Stimulated activated CD8-positive, alpha-beta memory T cell treated with anti-CD3 and anti-CD28 coated beads, Interleukin-12 subunit alpha, Interleukin-12 subunit beta, amount 100 ng/mL, for 4 hours (primary cell): ENCODE data around the gene SMIM35.

Experiments
- DNase-seq: peaks from one replicate; pipeline ENCODE4 v3.0.0-alpha.2; 2020; ENCODE audit warnings: low read depth

SMIM35 gene

DNA sequence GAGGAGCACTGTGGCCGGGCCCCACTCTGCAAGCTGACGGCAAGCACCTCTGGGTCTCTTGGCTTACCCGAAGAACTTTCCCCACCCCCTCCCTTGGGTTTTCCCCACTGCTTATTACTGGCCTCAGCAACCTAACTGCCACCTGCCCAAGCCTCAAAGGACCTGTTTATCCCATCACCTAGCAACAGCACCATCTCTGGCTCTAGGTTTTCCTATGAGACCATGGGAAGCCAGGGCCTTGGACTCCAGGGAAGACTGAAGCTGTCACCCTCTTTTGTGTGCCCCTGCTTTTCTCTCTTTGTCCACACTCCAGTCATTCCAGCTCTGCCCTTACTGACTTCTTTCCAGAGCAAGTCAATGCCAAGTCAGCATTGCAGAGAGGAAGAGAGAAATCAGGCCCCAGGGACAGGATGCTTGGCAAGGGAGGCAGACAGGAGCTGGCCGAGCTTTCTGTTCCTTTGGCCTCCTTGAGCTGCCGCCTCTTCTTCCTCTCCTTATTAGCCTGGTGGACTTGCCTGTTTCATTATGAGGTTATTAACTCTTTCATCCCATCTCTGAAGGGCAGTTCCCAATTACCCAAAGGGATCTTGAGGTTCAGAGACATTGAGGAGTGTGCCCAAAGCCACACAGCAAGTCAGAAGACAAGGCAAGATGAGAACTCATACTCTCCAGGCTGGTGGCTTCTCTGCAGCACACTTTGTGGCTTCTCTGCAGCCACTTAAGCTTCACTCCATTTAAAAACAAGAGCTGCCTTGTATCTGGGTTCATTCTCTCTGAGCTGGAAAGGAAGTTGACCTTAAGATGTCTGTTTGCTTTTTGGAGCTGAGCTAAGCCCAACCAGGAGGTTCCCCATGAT is at the start of gene SMIM35:
SMIM35 (minus strand) TSS at position 51 of the 856 bp plus-strand sequence. CDS start 206 bp downstream, outside the sequence.
- no peak for DNase-seq

DNA sequence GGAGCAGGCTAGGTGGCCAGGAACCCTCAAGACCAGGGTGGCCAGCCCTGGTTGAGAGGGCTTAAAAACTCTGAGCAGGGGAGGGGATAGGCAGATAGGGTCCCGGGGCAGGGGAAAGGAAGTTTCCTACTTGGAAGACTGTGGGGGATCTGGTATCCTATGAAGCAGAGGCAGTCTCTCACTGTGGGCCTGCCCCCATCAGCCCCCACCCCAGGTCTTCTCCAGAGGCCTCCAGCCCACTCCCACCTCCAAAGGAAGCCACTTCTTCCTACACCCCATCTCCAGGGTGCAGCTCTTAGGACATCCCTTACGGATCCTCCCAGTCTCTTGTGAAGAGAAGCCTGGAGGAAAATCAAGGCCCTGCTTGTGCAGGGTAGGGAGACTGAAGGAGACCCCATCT is 49.6 kb upstream of the SMIM35 start:
- no peak for DNase-seq

DNA sequence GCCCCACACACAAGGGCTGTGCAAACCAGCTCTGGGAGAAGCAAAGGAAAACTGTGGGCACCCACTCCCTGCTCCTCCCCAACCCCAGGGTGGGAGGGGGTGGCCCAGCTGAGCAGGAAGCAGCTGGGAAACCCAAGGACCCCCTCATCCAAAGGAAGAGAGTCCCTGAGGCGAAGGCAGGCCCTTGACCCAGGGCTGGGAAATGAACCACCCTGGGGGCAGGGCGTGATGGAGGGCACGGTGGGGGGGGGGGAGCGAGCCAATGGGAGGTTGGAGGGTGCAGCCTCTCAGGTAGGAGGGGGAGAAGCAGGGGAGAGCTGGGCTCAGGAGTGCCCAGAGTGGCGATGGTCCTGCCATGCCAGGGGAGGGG is 49.0 kb upstream of the SMIM35 start:
- no peak for DNase-seq

DNA sequence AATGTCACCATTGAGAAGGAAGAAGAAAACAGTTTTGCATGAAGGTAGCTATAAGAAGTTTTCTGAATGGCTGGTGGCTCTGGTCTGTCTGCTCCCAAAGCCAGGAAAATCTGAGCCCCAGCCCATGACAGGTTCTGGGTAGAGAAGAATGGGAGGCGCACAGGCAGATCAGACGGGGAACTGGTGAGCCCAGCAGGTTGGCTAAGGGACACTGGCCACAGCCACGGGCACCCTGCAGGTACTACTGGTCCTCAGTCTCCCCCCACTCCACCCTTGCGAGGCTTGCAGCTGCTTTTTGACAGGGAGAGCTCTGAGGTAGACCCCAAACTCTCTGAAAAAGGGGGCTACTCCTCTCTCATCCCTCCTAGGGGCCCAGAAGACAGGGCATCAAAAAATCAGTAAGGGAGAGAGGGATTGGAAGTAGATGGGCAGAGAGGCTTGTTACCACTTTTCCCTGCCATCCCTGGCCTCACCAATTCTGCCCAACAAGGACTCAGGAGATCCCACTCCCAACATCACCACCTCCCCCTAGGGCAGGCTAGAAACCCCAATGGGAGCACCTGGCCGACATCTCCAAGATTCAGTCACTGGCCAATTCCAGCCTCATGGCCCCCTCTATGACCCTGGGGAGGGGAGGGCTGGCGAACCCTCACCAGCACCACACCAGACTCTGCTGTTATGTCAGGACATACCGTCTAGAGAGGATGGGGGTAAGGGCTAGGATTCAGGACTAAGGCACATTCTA is 48.5 kb upstream of the SMIM35 start:
- no peak for DNase-seq

DNA sequence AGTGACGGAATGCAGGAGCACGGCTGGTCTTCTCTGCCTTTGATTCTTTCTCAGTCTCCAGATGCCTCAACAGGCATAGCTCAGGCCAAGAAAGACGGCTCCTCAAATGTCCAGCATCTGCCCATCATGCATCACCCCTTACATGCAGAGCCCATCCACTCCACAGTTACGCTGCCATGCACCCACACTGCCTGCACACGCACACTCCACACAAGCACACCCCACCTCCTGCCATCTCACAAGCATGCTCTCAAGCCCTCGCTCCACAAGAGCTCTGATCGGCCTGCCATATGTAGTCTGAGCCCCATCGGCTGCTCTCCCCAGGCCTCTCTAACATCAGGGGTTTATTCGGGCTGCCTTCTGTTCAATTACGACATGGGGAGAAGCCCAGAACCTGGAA is 47.1 kb upstream of the SMIM35 start:
- no peak for DNase-seq

DNA sequence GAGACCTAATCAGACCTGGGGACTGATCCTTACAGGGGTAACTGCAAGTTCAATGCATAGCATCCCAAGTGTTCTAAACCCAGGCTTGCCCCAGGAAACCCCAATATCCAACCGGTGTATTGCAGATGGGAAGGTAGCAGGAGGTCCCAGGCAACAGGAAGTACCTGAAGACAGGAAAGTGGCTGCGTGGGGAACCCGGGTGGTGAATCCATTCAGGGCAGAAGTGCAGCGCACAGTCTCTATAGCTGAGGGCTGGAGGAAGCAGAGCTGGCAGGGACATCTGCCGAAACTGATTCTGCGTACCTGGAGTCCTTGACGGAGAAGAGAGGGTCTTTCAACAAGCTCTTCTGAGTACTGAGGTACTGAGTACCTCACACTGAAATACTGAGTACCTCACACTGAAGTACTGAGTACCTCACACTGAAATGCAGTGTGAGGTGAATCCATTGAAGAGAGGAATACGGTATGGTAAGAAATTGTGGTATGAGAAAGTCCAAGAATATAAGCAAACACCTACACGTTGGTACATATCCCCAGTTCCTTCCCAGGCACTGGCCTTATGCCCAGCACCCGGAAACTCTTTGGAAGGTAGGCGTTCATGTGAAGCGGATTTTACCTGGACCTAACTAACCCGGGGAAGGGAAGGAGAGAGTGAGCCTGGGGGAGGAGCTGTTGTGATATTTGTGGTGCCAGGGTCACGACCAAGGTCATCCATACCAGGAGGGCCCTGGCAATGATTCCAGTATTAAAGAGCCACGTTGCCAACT is 45.8 kb upstream of the SMIM35 start:
- no peak for DNase-seq

DNA sequence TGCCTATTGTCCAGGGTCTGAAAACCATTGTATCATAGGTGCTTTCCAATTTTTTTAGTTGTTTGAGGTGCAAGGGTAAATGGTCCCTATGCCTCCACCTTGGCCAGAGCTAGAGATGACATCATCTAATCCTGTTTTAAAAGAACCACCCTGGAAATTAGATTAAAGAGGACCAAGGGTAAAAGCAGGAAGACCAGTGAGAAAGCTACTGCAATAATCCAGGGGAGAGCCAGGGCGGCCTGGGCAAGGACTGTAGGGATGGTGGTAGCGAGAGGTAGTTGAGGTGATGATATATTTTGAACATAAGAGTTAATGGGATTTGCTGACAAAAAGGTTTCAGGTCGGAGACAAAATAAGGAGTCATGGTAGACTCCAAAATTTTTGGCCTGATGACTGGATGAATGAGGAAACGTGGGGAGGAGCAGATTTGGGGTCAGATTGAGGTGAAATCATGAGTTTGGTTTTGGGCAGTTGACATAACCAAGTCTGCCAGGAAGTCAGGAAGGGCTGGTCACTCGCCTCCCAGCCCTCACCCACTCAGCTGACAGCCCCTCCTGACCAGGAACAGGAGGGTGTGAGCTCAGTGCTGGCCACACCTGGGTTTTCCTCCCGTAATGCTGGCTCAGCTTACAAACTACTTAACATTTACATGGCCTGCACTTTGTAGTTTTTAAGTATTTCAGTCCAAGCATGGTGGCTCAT is 42.9 kb upstream of the SMIM35 start:
- no peak for DNase-seq

DNA sequence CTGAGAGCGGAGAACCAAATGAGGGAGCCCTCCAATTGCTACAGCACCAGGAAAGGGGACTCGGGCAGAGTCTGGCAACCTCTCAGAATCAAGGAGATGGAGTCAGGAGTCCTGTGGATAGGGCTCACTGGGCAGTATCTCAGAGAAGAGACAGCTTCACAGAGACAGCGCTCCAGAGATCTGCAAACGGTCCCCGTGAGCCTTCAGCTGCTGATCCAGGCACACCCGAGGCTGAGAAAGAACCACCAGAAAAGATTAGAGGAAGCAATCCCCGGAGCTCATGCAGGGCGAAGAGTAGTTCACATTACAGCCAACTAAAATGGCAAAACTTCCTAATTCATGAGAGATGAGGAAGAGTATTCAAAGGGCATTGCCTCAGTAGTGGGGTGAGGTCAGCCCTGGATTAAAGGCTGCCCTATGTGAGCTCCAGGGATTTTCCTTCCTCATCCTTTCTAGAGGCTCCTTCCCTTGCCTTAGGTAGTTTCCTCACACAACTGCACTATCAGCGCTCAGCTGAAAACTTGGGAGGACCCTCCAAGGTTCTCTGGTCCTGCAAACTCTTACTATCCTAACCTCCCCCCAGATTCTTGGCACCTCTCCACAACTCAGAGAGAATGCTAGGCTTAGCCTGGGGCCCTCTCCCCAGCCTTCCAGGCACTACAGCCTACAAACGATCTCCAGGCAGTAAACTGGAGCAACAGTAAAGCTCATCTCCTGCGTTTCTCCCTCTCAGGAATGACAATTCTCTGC is 42.1 kb upstream of the SMIM35 start:
- no peak for DNase-seq

DNA sequence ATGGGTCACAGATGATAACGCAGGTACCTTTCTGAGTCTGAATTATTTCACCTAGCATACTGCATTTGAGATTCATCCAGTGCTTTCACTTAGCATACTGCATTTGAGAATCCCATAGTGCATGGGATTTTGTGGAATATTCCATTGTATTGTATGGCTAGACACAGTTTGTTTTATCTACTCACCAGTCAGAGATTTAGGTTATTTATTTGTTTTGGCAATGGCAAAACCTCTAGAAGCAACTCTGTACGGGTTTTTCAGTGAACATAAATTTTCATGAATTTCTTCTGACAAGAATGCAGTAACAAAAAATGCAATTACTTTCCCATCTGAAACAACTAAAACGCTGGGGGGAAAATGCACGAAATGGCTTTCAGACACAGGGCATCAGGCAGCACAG is 41.5 kb upstream of the SMIM35 start:
- no peak for DNase-seq

DNA sequence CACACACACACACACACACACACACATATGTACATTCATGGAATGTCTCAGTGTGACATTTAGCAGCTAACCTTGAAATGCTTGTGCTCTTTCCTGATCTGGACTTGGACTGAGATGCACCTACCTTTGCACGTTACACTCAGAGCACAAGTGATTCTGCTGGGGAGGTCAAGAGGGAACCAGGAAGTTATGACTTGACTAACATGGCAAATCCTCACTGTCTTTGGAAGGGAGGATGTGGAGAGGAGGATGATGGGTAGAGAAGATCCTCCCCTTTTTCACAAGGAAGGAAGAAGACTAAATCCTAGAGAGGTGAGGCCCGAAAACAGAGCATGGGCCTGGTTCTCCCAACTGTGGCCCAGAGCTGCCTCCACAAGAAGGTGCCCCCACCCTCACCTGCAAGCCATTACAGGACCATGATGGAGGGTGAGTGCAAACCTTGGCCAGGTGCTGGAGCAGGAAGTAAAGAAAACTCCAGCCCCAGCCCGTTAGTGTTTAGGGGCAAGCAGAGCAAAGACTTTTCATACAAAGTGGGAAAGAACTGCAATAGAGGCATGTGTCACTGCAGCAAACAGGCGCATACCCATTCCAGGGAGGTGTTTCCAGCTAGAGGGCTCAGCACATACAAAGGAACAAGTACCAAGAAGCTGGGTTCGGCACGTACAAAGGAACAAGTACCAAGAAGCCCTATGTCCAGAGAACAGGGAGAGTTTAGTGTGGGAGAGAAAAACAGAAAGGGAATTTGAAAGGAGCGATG is 39.5 kb upstream of the SMIM35 start:
- DNase-seq = no peak

DNA sequence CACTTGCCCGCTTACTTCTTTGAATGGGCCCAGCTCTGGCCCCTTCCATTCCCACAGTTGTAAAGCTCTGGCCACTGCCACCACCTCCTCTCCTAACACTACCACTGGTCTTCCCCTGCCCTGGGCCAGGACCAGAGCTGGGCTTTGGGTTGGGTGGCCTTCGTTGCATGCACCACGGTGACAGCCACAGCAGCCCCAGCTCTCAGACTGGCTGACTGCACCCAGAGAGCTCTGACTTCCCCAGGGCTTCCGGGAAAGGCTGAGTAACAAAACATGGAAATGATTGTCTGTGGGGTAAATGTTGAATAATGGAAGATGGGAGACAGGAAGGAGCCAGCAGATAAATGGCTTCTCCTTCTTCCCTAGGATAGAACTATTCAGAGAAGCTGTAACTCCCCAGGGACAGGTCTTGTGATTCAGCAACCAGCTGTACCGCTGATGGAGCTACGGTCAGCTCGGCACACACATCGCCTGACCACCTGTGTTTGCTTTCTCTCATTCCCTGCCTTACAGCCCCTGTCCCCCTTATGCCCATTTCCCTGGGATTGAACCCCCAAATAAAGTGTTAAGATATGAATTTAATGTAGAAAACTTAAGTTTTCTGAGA is 38.3 kb upstream of the SMIM35 start:
- no peak for DNase-seq

DNA sequence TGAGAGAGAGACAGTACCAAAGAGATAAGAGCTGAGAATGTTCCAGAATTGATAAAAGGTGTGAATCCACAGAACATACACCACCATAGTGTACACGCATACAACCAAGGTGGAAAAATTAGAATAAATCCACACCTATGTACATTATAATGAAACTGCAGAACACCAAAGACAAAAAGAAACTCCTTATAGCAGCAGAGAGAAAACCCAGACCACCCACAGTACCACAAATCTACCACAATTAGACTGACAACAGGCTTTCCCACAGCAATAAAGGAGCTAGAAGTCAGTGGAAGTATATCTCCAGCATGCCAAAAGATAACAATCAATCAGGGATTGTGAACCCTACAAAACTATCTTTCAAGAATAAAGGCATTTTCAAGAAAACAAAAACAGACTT is 34.0 kb upstream of the SMIM35 start:
- no peak for DNase-seq

DNA sequence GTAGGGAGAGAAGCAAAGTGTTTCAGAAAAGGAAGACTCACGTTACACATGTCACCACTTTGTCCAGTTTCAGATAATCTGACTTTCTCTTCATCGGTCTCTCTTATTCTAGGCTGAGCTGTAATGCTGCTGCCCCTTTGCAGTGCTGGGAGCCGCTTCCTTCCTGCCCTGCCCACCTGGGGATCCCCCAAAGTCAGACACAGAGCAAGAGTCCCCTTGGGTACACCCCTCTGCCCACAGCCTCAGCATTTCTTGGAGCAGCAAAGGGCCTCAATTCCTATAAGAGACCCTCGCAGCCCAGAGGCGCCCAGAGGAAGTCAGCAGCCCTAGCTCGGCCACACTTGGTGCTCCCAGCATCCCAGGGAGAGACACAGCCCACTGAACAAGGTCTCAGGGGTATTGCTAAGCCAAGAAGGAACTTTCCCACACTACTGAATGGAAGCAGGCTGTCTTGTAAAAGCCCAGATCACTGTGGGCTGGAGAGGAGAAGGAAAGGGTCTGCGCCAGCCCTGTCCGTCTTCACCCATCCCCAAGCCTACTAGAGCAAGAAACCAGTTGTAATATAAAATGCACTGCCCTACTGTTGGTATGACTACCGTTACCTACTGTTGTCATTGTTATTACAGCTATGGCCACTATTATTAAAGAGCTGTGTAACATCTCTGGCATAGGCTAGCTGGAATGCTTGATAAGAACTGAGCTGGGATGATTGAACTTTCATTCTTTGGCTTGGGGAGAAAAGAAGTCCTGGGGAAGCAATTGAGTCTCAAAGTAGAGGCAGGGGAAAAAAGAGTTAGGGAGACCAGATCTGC is 31.2 kb upstream of the SMIM35 start:
- DNase-seq = no peak

DNA sequence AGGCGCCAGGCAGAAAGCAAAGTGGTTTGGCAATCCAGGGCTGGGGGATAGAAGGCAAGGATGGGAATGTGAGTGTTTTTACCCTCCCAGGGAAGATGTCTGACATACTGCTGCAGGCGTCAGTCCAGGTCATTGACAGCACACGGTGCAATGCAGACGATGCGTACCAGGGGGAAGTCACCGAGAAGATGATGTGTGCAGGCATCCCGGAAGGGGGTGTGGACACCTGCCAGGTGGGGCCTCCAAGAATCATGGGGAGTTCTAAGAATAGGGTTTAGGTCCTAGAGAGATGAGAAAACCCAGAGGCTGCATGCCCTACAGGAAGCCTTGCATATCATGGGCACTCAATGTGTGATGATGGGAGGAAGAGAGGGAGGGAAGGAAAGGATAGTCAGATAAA is 28.3 kb upstream of the SMIM35 start:
- no peak for DNase-seq

DNA sequence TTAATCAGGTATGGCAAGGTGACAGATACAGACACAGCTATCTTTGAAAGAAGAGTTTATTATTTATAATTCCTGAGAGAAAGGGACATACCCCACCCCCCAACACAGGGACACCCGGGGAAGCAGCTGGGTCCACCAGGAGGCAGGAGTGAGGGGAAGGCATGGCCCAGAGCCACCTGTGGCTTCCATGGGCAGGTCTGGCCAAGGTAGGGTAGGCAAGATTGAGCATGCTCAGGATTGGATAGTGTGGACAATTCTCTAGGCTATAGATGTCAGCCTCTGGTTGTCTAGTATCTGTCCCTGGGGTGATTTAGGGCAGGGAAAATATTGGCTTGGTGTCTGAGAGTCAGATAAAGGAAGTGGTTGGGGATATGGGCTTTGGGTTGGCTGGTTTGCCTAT is 27.5 kb upstream of the SMIM35 start:
- no peak for DNase-seq

DNA sequence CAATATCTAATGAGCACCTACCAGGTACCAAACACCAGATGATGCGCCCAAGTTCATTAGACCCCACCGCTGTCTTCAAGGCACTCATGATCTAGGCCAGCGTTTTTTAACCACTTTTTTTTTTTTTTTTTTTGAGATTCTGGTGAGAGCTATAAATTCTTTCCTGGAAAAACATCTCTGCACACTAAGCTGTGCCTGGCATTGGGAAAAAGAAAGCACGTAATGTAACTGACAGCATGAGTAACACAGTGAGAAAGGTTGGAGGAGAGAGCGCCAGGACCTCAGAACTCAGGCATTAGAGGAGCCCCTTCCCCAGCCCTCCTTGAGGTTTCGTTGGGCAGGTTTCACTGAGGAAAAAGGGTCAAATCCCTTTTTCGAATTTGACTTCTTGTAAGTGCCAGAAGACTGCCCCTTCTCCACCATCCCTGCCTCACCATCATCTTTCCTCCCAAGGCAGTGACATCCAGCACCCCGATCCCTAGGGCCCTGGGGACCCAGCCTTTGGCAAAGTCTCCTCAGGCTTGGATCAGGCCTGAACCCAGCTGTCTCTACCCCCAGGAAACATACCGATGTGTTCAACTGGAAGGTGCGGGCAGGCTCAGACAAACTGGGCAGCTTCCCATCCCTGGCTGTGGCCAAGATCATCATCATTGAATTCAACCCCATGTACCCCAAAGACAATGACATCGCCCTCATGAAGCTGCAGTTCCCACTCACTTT is 26.1 kb upstream of the SMIM35 start:
- DNase-seq = no peak

DNA sequence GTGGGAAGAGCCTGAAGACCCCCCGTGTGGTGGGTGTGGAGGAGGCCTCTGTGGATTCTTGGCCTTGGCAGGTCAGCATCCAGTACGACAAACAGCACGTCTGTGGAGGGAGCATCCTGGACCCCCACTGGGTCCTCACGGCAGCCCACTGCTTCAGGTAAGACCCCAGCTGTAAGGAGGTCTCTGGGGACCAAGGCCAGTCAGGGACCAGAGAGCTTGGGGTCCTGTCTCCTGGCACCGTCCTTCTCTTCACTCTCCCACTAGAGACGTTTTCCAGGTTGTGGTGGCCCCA is 24.9 kb upstream of the SMIM35 start:
- DNase-seq = no peak

DNA sequence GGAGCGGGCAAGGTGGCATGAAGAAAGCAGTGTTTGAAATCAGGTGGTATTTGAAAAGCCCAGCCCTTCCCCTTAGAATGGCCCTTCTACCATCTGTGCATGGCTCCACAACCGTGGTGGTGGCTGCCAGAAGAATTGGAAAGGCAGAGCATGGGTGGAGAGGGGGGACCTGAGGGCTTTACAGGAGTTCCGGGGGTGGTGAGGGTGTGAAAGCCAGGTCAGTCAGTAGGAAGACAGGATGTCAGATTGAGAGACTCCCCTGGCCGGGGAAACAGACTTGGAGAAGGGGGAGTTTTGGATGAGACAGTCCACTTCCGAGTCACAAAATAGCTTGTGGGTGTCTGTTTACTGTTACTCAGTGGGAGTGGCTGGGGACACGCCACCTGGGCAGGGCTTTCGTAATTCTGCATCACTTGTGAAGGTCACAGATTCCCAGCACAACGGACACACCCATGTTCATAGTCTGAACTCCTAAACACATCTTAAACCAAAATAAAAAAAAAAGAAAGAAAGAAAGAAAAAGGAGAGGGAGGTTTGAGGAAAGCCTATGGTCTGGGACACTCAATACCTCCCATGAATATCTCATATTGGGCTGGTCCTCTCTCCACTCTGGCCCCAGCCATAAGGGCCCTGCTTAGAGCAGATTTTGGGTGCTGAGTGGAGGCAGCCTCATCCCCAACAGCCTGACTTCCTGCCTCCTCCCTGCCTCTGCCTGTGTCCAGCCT is 24.4 kb upstream of the SMIM35 start:
- no peak for DNase-seq
